ENCODE results near the gene TEX48. TPM values are rescaled to one million over a fixed set of nuclear protein-coding genes. Genes with fewer than 3 reads are reported as not detected.

The TEX48 gene
- total and polyA plus RNA-seq, 2 donors (not counting 1 experiment from before 2014, with no cell fraction given), result not detected

GRCh38 chr9:114694146-114694545 lies 12.2 kb upstream of the TEX48 start:
- peaks cover 0 to 8% (median 4%) of the 10 kb centered on the region in 4 experiments for H3K27me3 ChIP-seq (replicated peaks in 1 of 4; ENCODE audit: control extremely low read depth in 1 of 4, control insufficient read depth in 3 of 4, insufficient read depth in 4 of 4, low read length in 3 of 4)
- H3K9ac ChIP-seq (ENCODE audit: low read length), result no peak overlapping the region
- no peak overlapping the region for H2AFZ ChIP-seq (ENCODE audit: insufficient read depth, low read depth, low read length, poor library complexity, severe bottlenecking)
- H3K4me1 Mint-ChIP-seq, result peaks cover 13% of the 10 kb centered on the region
- no peak overlapping the region for H3K27ac Mint-ChIP-seq
- H3K4me3 Mint-ChIP-seq, result no peak overlapping the region
- no peak overlapping the region for H3K4me2 ChIP-seq (replicated peaks; ENCODE audit: low read depth, low read length, poor library complexity, severe bottlenecking)
- peaks cover 28% of the 10 kb centered on the region for H3K27me3 Mint-ChIP-seq
- no peaks in the 10 kb centered on the region for H3K36me3 ChIP-seq (replicated peaks in 1 of 2; ENCODE audit: control extremely low read depth in 1 of 2, control insufficient read depth in 1 of 2, extremely low read depth in 1 of 2, insufficient read depth in 2 of 2, low read length in 1 of 2)
- no peaks in the 10 kb centered on the region for H3K79me2 ChIP-seq (ENCODE audit: control insufficient read depth, insufficient read depth, low read length)
- DNase-seq (no peak), ATAC-seq (ENCODE audit: low read depth) (no peak)
- ChIA-PET CTCF (no interaction called here), POLR2A (no interaction called here)
- TF ChIP-seq, protein P1, sequence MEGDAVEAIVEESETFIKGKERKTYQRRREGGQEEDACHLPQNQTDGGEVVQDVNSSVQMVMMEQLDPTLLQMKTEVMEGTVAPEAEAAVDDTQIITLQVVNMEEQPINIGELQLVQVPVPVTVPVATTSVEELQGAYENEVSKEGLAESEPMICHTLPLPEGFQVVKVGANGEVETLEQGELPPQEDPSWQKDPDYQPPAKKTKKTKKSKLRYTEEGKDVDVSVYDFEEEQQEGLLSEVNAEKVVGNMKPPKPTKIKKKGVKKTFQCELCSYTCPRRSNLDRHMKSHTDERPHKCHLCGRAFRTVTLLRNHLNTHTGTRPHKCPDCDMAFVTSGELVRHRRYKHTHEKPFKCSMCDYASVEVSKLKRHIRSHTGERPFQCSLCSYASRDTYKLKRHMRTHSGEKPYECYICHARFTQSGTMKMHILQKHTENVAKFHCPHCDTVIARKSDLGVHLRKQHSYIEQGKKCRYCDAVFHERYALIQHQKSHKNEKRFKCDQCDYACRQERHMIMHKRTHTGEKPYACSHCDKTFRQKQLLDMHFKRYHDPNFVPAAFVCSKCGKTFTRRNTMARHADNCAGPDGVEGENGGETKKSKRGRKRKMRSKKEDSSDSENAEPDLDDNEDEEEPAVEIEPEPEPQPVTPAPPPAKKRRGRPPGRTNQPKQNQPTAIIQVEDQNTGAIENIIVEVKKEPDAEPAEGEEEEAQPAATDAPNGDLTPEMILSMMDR (IDR thresholded peaks at IDR 0.05), result no peak
- no peak for TF ChIP-seq EZH2 (IDR thresholded peaks at IDR 0.05; ENCODE audit: borderline replicate concordance, insufficient read depth, low read depth, low read length, poor library complexity, severe bottlenecking)
- H3K4me1 ChIP-seq (ENCODE audit: control insufficient read depth in 2 of 2, insufficient read depth in 2 of 2, low read length in 2 of 2), result peaks cover 0 to 3% of the 10 kb centered on the region in 2 donors
- no peak overlapping the region for H3K4me3 ChIP-seq (ENCODE audit: control extremely low read depth in 1 of 5, extremely low read depth in 1 of 5, insufficient read depth in 1 of 5, low read depth in 2 of 5, low read length in 4 of 5)
- H3K27ac ChIP-seq (ENCODE audit: low read length in 2 of 2), result no peak overlapping the region
- H4K20me1 ChIP-seq (ENCODE audit: control insufficient read depth, insufficient read depth, low read length, poor library complexity, severe bottlenecking), result no peaks in the 10 kb centered on the region
- 100% methylated on average over 2 of the region's 2 CpGs for WGBS (ENCODE audit: insufficient coverage)
- H3K9me3 ChIP-seq (ENCODE audit: control extremely low read depth in 1 of 3, control insufficient read depth in 2 of 3, insufficient read depth in 1 of 3, low read length in 2 of 3), result no peaks in the 10 kb centered on the region
- intact Hi-C loops (cut with micrococcal nuclease), result no loop called here
- no peaks in the 10 kb centered on the region for H3K9me3 Mint-ChIP-seq (ENCODE audit: insufficient read depth)

DNA sequence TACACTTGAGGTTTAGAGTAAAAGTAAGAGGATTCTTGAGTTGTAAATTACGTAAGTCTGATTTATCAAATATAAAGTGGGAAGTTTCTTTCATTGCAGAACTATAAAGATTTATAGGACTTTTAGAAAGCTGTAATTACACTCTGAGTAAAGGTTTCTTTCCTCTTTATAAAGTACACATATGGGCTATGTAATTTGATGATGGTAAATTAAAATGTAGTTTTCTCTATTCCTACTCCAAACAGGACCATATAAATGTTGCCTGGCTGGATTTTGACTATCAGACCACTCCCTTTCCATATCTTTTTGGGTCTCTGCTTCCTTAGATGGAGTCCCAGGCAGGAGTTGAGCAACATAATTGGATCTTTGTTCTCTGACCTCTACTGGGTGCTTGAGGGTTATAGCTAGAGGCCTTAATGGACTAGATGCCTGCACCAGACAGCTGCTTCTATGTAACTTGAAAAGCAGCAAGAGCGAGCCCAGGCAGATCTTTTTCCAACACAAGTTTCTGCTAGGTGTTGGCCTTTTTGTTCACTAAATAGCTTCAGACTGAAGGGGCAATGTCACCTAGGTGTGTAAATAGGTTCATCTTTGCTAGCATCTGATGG lies 11.4 kb upstream of the TEX48 start:
- no peak overlapping the region for H3K9ac ChIP-seq (ENCODE audit: low read length)
- intact Hi-C loops (cut with micrococcal nuclease), result no loop called here
- ChIA-PET CTCF (no interaction called here), POLR2A (no interaction called here)
- H3K27ac Mint-ChIP-seq, result no peak overlapping the region
- no peak overlapping the region for H3K4me3 Mint-ChIP-seq
- H2AFZ ChIP-seq (ENCODE audit: insufficient read depth, low read depth, low read length, poor library complexity, severe bottlenecking), result no peak overlapping the region
- H3K27me3 ChIP-seq (replicated peaks in 1 of 4; ENCODE audit: control extremely low read depth in 1 of 4, control insufficient read depth in 3 of 4, insufficient read depth in 4 of 4, low read length in 3 of 4), result peaks cover 0 to 8% (median 4%) of the 10 kb centered on the region in 4 experiments
- no peaks in the 10 kb centered on the region for H4K20me1 ChIP-seq (ENCODE audit: control insufficient read depth, insufficient read depth, low read length, poor library complexity, severe bottlenecking)
- DNase-seq, result no peak
- H3K4me1 Mint-ChIP-seq, result peaks cover 13% of the 10 kb centered on the region
- H3K4me3 ChIP-seq (ENCODE audit: control extremely low read depth in 1 of 5, extremely low read depth in 1 of 5, insufficient read depth in 1 of 5, low read depth in 2 of 5, low read length in 4 of 5), result no peak overlapping the region
- no peaks in the 10 kb centered on the region for H3K36me3 ChIP-seq (replicated peaks in 1 of 2; ENCODE audit: control extremely low read depth in 1 of 2, control insufficient read depth in 1 of 2, extremely low read depth in 1 of 2, insufficient read depth in 2 of 2, low read length in 1 of 2)
- H3K9me3 ChIP-seq (ENCODE audit: control extremely low read depth in 1 of 3, control insufficient read depth in 2 of 3, insufficient read depth in 1 of 3, low read length in 2 of 3), result no peaks in the 10 kb centered on the region
- H3K79me2 ChIP-seq (ENCODE audit: control insufficient read depth, insufficient read depth, low read length), result no peaks in the 10 kb centered on the region
- WGBS (ENCODE audit: insufficient coverage), result 100% methylated on average over 1 of the region's 2 CpGs
- peaks cover 31% of the 10 kb centered on the region for H3K27me3 Mint-ChIP-seq
- ATAC-seq (ENCODE audit: low read depth), result no peak
- TF ChIP-seq, protein P1 (IDR thresholded peaks at IDR 0.05), result no peak
- TF ChIP-seq EZH2 (IDR thresholded peaks at IDR 0.05; ENCODE audit: borderline replicate concordance, insufficient read depth, low read depth, low read length, poor library complexity, severe bottlenecking), result no peak
- H3K4me1 ChIP-seq (ENCODE audit: control insufficient read depth in 2 of 2, insufficient read depth in 2 of 2, low read length in 2 of 2), result peaks cover 0 to 3% of the 10 kb centered on the region in 2 donors
- H3K9me3 Mint-ChIP-seq (ENCODE audit: insufficient read depth), result no peaks in the 10 kb centered on the region
- H3K4me2 ChIP-seq (replicated peaks; ENCODE audit: low read depth, low read length, poor library complexity, severe bottlenecking), result no peak overlapping the region
- no peak overlapping the region for H3K27ac ChIP-seq (ENCODE audit: low read length in 2 of 2)
